Measurements from ENCODE around the gene RREB1.

Gene RREB1

GRCh38 chr6:7296602-7297001 lies 188.8 kb downstream of the RREB1 start:
- no peak for DNase-seq (ENCODE audit: low read depth)

- no peak for DNase-seq (ENCODE audit: low read depth)
Observed at GRCh38 chr6:7298113-7298512, 190.4 kb downstream of the RREB1 start.

DNA sequence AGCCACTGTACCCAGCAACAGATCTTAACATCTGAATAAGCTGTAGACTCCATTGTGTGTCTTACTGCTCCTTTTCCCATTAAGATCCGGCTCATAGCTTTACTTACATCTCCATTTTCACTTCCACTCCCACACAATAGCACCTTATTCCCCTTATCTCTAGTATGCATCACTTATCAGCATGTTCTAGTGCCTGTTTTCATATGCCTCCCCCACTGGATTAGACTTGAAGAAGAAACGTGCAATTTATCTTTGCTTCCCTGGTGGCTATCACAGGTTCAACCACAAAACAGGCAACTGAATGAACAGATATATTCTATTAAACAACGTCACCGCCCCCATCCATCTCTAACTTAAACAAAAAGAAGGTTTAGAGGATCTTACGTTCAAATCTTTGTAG lies 193.2 kb downstream of the RREB1 start:
- no peak for DNase-seq (ENCODE audit: low read depth)
